Skeletal muscle satellite cell (primary cell): ENCODE data around the gene GRM5.
"Not testable (repeated sequence)": the region's sequence is repeated elsewhere in the genome, so short reads cannot be mapped to it uniquely, and the experiment has no call there.

Experiments used
- H3K27me3 ChIP-seq: 2 replicates; pipeline ENCODE4 v1.7.0; 2013; ENCODE audit warnings: low read length; ENCODE audit not compliant: control insufficient read depth, insufficient read depth
- H3K36me3 ChIP-seq: 2 replicates; pipeline ENCODE4 v1.7.0; 2013; ENCODE audit warnings: mild to moderate bottlenecking, control low read depth, low read length; ENCODE audit not compliant: insufficient read depth
- H3K4me1 ChIP-seq: 2 replicates; pipeline ENCODE4 v1.7.0; 2013; ENCODE audit warnings: low read length; ENCODE audit not compliant: control insufficient read depth, insufficient read depth
- H3K4me2 ChIP-seq: 2 replicates; pipeline ENCODE4 v1.7.0; 2013; ENCODE audit warnings: mild to moderate bottlenecking, low read length
- H3K4me3 ChIP-seq: 2 replicates; pipeline ENCODE4 v1.7.0; 2013; ENCODE audit warnings: low read length
- H3K9ac ChIP-seq: 2 replicates; pipeline ENCODE4 v1.7.0; 2013; ENCODE audit warnings: mild to moderate bottlenecking, low read depth, low read length, moderate library complexity
- H3K9me3 ChIP-seq: replicated peaks from 2 replicates; pipeline ENCODE4 v1.7.0; 2013; ENCODE audit warnings: mild to moderate bottlenecking, control low read depth, low read length

GRM5 gene

DNA sequence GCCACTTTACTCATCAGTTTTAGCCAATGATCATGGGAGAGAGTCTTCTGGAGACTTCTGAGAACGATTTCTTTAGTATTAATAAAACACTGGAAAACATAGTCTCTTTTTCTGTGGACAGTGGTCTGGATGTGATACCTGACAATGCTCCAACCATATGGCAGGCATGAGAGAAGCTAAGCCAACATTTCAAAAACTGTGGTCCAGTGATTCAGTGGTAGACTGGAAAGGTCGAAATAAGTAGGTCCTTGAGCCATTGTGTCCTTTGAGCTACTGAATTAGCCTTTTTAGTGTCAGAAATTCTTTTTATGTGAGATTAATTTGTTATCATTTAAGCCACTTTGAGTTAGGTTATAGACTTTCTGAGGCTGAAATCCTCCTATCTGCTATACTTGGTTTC lies 530.5 kb downstream of the GRM5 start:
- H3K9me3 ChIP-seq, result no peaks in the 10 kb centered on the region
- peak overlapping the region; percentile 73 for H3K9ac ChIP-seq
- H3K4me1 ChIP-seq, result peaks cover 41% of the 10 kb centered on the region
- peak overlapping the region; percentile 47 for H3K4me2 ChIP-seq
- no peak overlapping the region for H3K4me3 ChIP-seq
- H3K27me3 ChIP-seq, result no peaks in the 10 kb centered on the region
- no peaks in the 10 kb centered on the region for H3K36me3 ChIP-seq

DNA sequence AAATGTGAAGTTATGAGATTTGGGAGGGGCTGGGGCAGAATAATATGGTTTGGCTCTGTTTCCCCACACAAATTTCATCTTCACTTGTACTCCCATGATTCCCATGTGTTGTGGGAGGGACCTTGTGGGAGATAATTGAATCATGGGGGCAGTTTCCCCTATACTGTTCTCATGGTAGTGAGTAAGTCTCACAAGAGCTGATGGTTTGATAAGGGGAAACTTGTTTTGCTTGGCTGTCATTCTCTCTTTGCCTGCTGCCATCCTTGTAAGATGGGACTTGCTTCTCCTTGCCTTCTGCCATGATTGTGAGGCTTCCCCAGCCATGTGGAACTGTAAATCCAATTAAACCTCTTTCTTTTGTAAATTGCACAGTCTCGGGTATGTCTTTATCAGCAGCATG lies 531.1 kb downstream of the GRM5 start:
- not testable (repeated sequence) for H3K9me3 ChIP-seq, H3K4me3 ChIP-seq, H3K9ac ChIP-seq, H3K27me3 ChIP-seq, H3K4me2 ChIP-seq, H3K36me3 ChIP-seq
- peaks cover 41% of the 10 kb centered on the region for H3K4me1 ChIP-seq

DNA sequence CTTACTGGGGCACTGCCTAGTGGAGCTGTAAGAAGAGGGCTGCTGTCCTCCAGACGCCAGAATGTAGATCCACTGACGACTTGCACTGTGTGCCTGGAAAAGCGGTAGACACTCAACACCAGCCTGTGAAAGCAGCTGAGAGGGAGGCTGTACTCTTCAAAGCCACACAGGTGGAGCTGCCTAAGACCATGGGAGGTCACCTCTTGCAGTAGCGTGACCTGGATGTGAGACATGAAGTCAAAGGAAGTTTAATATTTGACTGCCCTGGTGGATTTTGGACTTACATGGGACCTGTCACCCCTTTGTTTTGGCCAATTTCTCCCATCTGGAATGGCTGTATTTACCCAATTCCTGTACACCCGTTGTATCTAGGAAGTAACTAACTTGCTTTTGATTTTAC lies 531.6 kb downstream of the GRM5 start:
- Histone ChIP-seq H3K9ac (no peak overlapping the region), H3K4me2 (no peak overlapping the region), H3K9me3 (no peaks in the 10 kb centered on the region), H3K4me3 (no peak overlapping the region), H3K27me3 (no peaks in the 10 kb centered on the region), H3K36me3 (no peaks in the 10 kb centered on the region), H3K4me1 (peaks cover 41% of the 10 kb centered on the region)

DNA sequence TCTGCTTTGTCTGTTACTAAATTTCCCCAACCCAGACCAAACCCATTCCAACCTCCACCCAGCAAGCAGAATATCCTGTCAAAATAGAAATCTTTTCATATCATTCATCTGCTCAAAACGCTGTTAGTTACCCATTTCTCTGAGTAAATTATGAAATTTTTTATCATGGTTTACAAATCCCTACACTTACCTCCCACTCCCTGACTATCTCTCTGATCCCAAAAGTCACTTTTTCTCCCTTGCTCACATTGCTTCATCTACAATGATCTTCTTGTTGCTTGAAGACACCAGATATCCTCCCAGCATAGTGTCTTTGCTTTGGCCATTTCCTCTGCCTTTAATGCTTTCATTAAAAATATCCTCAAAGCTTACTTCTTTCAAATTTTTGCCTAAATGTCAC lies 532.8 kb downstream of the GRM5 start:
- H3K36me3 ChIP-seq, result no peaks in the 10 kb centered on the region
- H3K9me3 ChIP-seq, result no peaks in the 10 kb centered on the region
- H3K27me3 ChIP-seq, result no peaks in the 10 kb centered on the region
- H3K4me2 ChIP-seq, result no peak overlapping the region
- peaks cover 29% of the 10 kb centered on the region for H3K4me1 ChIP-seq
- no peak overlapping the region for H3K4me3 ChIP-seq
- no peak overlapping the region for H3K9ac ChIP-seq

DNA sequence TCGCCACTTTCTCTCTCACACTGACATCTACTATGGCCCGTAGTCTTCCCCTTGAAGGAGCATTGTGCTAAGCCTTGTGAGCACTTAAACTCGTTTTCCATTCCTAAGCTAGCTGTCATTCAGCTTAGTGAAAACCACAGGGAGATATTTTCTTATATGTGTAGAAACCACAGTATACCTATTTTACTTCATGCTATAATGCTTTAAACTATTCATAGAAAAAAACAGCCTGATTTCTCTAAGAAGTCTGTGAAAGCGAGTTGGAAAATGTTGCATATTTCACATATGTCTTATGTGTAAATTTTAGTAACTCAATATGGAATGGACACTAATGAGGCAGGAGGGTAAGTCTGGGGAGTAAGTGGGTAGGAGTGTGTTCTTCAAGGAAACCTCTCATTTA lies 534.0 kb downstream of the GRM5 start:
- Histone ChIP-seq H3K4me2 (no peak overlapping the region), H3K27me3 (no peaks in the 10 kb centered on the region), H3K36me3 (no peaks in the 10 kb centered on the region), H3K9ac (no peak overlapping the region), H3K9me3 (no peaks in the 10 kb centered on the region), H3K4me1 (peaks cover 18% of the 10 kb centered on the region), H3K4me3 (no peak overlapping the region)

DNA sequence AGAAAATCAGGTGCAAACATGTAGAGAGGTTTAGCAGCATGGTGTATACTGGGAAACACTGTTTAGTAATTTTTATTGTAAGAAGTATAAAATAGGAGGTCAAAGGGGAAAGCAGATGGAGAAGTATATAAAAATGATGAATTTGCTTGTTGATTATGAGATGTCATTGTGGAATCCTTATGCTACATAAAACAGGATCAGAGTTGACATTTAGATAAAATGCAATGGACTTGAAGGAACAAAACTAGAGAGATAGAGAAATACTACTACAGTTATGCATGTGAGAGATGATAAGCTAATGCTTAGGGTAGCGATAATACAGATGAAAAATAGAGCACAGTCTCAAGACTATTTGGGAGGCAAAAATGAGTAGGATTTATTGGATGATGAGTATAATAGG lies 536.4 kb downstream of the GRM5 start:
- H3K36me3 ChIP-seq, result no peaks in the 10 kb centered on the region
- no peaks in the 10 kb centered on the region for H3K9me3 ChIP-seq
- no peaks in the 10 kb centered on the region for H3K27me3 ChIP-seq
- H3K4me1 ChIP-seq, result no peaks in the 10 kb centered on the region
- no peak overlapping the region for H3K4me2 ChIP-seq
- no peak overlapping the region for H3K9ac ChIP-seq
- H3K4me3 ChIP-seq, result no peak overlapping the region

DNA sequence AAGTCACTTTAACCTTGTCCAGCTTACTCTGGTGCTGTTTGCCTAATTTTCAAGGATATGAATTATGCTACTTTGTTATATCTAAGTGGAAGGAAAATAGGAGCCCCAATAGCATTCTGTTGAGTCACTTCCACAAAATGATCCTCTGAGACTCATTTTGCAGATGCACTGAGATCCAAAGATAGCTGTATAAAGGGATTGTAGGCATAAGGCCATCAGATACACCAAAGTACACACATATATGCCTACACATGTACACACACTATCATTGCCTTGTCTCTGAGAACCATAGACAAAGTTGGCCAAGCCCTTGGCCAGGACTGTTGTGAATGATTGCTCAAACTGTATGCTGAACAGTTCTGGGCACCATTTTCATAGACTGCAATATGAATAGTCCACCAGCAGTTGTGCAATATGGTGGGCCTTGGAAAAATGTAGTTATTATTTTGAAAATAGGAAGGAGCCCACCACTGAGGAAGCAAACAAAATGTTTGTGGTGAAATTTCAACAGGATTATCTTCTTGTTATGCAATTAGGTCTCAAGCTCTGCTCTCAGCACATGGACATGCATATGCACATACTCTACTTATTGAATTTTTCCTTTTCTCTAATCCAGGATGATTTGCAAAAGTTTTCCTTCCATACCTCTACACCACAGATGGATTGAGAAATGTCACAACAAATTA lies 542.3 kb downstream of the GRM5 start:
- peak overlapping the region; percentile 3 for H3K4me2 ChIP-seq
- no peak overlapping the region for H3K9ac ChIP-seq

DNA sequence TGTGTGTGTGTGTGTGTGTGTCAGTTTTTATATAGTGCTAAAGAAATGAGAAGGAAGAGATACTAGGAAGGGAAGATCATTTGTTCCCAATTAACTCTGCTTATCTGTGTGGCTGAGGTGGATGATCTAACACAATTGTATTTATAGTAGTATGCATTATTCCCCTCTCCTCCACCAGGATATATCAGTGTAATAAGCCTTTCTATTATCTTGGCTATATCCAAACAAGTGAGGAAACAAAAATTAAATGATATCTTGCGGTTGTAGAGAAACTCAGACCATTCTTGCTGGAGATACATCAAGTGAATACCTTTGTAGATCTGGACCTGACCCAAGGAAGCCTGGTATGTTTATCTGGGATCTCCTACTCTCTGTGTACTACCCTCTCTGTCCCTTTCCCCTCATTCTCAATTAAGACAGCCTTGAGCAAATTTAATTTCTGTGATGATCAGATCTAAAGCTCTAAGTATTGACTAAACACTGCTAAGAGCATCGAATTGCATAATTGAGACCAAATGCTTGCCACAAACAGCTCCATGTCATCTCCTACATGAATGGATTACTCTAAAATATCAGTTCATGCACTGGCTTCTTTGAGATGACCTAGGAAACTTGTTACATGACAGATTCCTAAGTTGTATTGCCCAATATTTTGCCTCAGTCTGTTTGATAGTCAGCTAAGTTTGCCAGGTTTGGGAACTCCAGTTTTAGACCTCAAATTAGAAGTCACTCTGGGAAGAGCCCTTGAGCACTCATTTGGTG lies 543.0 kb downstream of the GRM5 start:
- Histone ChIP-seq H3K9ac (no peak overlapping the region), H3K27me3 (no peaks in the 10 kb centered on the region), H3K4me2 (peak overlapping the region; percentile 3), H3K9me3 (no peaks in the 10 kb centered on the region), H3K4me3 (no peak overlapping the region), H3K4me1 (peaks cover 21% of the 10 kb centered on the region), H3K36me3 (no peaks in the 10 kb centered on the region)

More for the DNA sequence above, 542.3 kb downstream of the GRM5 start:
- Histone ChIP-seq H3K36me3 (no peaks in the 10 kb centered on the region), H3K9me3 (no peaks in the 10 kb centered on the region), H3K27me3 (no peaks in the 10 kb centered on the region), H3K4me3 (no peak overlapping the region), H3K4me1 (peaks cover 21% of the 10 kb centered on the region)

DNA sequence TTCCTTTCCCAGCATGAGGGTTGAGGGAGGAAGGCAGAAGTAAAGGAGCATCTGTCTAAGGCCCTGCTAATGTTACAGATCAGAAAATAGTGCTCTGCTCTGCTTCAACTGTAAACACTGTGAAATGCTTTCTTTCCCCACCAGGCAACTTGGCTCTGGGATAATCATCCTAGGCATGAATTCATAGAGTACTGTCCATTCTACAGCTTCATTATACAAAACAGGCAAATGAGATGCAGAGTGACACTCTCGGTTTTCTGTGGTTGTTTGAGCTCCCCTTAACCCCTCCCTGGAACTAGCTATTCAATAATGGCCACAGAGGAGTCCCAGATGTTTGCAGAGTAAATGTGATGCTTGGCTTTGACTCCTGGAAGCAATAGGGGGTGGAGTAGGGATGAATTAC lies 544.0 kb downstream of the GRM5 start:
- Histone ChIP-seq H3K4me1 (peaks cover 21% of the 10 kb centered on the region), H3K36me3 (no peaks in the 10 kb centered on the region), H3K27me3 (no peaks in the 10 kb centered on the region), H3K4me2 (no peak overlapping the region), H3K9me3 (no peaks in the 10 kb centered on the region), H3K9ac (no peak overlapping the region), H3K4me3 (no peak overlapping the region)

DNA sequence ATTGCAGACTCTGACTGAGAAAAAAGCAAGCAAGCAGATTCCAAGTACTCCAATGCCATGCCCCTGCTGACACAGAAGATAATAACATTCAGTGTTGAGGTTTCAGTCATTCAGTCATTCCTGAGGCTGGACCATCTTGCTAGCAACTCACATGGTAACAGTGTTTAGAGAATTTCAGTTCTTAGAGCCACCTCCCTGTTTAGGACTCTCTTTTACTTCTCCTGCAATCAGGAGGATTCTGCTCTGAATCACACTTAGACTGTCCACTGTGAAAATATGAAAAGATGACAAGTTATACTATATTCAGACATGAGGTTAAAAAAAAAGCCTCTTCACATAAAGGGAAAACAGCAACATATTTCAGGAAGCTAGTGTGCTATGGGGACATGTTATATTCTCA lies 544.4 kb downstream of the GRM5 start:
- H3K27me3 ChIP-seq, result no peaks in the 10 kb centered on the region
- no peaks in the 10 kb centered on the region for H3K36me3 ChIP-seq
- no peak overlapping the region for H3K9ac ChIP-seq
- H3K4me1 ChIP-seq, result peaks cover 21% of the 10 kb centered on the region
- H3K4me2 ChIP-seq, result no peak overlapping the region
- H3K4me3 ChIP-seq, result no peak overlapping the region
- H3K9me3 ChIP-seq, result no peaks in the 10 kb centered on the region

DNA sequence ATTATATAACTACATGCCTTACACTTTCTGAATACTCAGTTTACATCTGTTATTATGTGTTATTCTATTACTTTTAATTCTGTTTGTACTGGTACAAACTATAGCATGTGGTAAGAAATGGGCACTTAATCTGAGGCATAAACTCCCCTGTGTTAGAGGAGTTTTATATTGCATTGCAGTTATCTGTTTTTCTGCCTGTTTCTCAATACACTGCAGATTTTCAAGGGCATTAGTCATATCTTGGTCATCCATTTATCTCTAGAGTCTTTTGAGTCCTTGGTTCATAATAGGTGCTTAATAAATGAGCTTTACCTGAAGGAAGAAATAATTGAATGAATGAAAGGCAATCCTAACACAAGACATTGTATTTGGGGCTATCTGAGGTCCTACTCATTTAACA lies 545.4 kb downstream of the GRM5 start:
- Histone ChIP-seq H3K36me3 (no peaks in the 10 kb centered on the region), H3K4me3 (no peak overlapping the region), H3K4me1 (peaks cover 21% of the 10 kb centered on the region), H3K9ac (no peak overlapping the region), H3K9me3 (no peaks in the 10 kb centered on the region), H3K4me2 (no peak overlapping the region), H3K27me3 (no peaks in the 10 kb centered on the region)

DNA sequence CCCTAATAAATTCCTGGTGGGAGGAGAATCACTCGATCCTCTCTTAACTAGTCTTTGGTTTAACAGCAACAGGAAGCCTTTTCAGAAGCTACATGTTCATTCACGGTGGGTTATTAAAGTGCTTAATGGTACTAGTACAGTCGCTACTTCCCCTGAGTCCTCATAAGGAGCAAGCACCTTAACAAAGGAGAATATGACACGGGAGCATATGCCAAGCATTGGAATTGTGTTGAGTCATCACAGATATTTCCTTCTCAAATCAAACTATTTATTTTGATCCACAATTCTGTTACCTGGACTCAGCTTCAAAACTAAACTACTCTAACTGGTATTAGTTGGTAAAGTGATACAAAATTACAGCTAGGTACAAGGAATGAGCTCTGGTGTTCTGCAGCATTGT lies 550.8 kb downstream of the GRM5 start:
- Histone ChIP-seq H3K9me3 (no peaks in the 10 kb centered on the region), H3K36me3 (no peaks in the 10 kb centered on the region), H3K4me3 (no peak overlapping the region), H3K9ac (no peak overlapping the region), H3K4me1 (no peaks in the 10 kb centered on the region), H3K27me3 (no peaks in the 10 kb centered on the region), H3K4me2 (no peak overlapping the region)
